Activated naive CD8-positive, alpha-beta T cell (primary cell): ENCODE measurements around the gene TIMP3.

Experiments
- H3K27ac Mint-ChIP-seq: one replicate; pipeline ENCODE4 v1.8.0; 2021; ENCODE audit warnings: mixed read lengths
- H3K27me3 Mint-ChIP-seq: one replicate; pipeline ENCODE4 v1.8.0; 2021; ENCODE audit warnings: mixed read lengths
- H3K36me3 Mint-ChIP-seq: one replicate; pipeline ENCODE4 v1.8.0; 2021; ENCODE audit warnings: mixed read lengths
- H3K4me1 Mint-ChIP-seq: one replicate; pipeline ENCODE4 v1.8.0; 2021; ENCODE audit warnings: low read depth, mixed read lengths
- H3K4me3 Mint-ChIP-seq: one replicate; pipeline ENCODE4 v1.8.0; 2021; ENCODE audit warnings: mild to moderate bottlenecking, mixed read lengths
- H3K9me3 Mint-ChIP-seq: one replicate; pipeline ENCODE4 v1.8.0; 2021; ENCODE audit warnings: low read depth, mixed read lengths

The TIMP3 gene

GRCh38 chr22:32811788-32812545, 10.5 kb downstream of the TIMP3 start:
- peaks cover 6% of the 10 kb centered on the region for H3K27me3 Mint-ChIP-seq
- H3K9me3 Mint-ChIP-seq, result no peaks in the 10 kb centered on the region
- H3K27ac Mint-ChIP-seq, result no peak overlapping the region
- H3K36me3 Mint-ChIP-seq, result no peaks in the 10 kb centered on the region
- no peak overlapping the region for H3K4me3 Mint-ChIP-seq
- H3K4me1 Mint-ChIP-seq, result no peaks in the 10 kb centered on the region

- H3K27ac Mint-ChIP-seq, result no peak overlapping the region
- H3K36me3 Mint-ChIP-seq, result no peaks in the 10 kb centered on the region
These were observed 12.9 kb downstream of the TIMP3 start for GRCh38 chr22:32814285-32814860.

GRCh38 chr22:32815059-32815458, 13.6 kb downstream of the TIMP3 start:
- no peaks in the 10 kb centered on the region for H3K9me3 Mint-ChIP-seq
- H3K4me3 Mint-ChIP-seq, result no peak overlapping the region
- no peaks in the 10 kb centered on the region for H3K36me3 Mint-ChIP-seq
- H3K4me1 Mint-ChIP-seq, result no peaks in the 10 kb centered on the region
- H3K27ac Mint-ChIP-seq, result no peak overlapping the region
- peaks cover 2% of the 10 kb centered on the region for H3K27me3 Mint-ChIP-seq

More at GRCh38 chr22:32814285-32814860, 12.9 kb downstream of the TIMP3 start:
- no peaks in the 10 kb centered on the region for H3K4me1 Mint-ChIP-seq
- H3K9me3 Mint-ChIP-seq, result no peaks in the 10 kb centered on the region
- H3K4me3 Mint-ChIP-seq, result no peak overlapping the region
- peaks cover 2% of the 10 kb centered on the region for H3K27me3 Mint-ChIP-seq

- no peak overlapping the region for H3K27ac Mint-ChIP-seq
- H3K4me1 Mint-ChIP-seq, result no peaks in the 10 kb centered on the region
- peaks cover 2% of the 10 kb centered on the region for H3K27me3 Mint-ChIP-seq
- H3K4me3 Mint-ChIP-seq, result no peak overlapping the region
- H3K9me3 Mint-ChIP-seq, result no peaks in the 10 kb centered on the region
- no peaks in the 10 kb centered on the region for H3K36me3 Mint-ChIP-seq
These were observed 14.4 kb downstream of the TIMP3 start for GRCh38 chr22:32815943-32816342.

GRCh38 chr22:32817137-32817730, 15.7 kb downstream of the TIMP3 start:
- Mint-ChIP-seq H3K4me1 (no peaks in the 10 kb centered on the region), H3K9me3 (no peaks in the 10 kb centered on the region), H3K27ac (no peak overlapping the region), H3K4me3 (no peak overlapping the region), H3K27me3 (no peaks in the 10 kb centered on the region), H3K36me3 (no peaks in the 10 kb centered on the region)

- Mint-ChIP-seq H3K9me3 (no peaks in the 10 kb centered on the region), H3K27ac (no peak overlapping the region), H3K4me3 (no peak overlapping the region), H3K27me3 (no peaks in the 10 kb centered on the region), H3K4me1 (no peaks in the 10 kb centered on the region), H3K36me3 (no peaks in the 10 kb centered on the region)
These were observed 17.1 kb downstream of the TIMP3 start for GRCh38 chr22:32818446-32819115.

- Mint-ChIP-seq H3K27me3 (no peaks in the 10 kb centered on the region), H3K9me3 (no peaks in the 10 kb centered on the region), H3K27ac (no peak overlapping the region), H3K4me3 (no peak overlapping the region), H3K4me1 (no peaks in the 10 kb centered on the region), H3K36me3 (no peaks in the 10 kb centered on the region)
These were observed 17.6 kb downstream of the TIMP3 start for GRCh38 chr22:32819120-32819519.

- no peak overlapping the region for H3K27ac Mint-ChIP-seq
- H3K9me3 Mint-ChIP-seq, result no peaks in the 10 kb centered on the region
- H3K36me3 Mint-ChIP-seq, result no peaks in the 10 kb centered on the region
- H3K4me1 Mint-ChIP-seq, result no peaks in the 10 kb centered on the region
- H3K27me3 Mint-ChIP-seq, result no peaks in the 10 kb centered on the region
- H3K4me3 Mint-ChIP-seq, result no peak overlapping the region
These were observed 18.9 kb downstream of the TIMP3 start for GRCh38 chr22:32820131-32821119.

- Mint-ChIP-seq H3K4me3 (no peak overlapping the region), H3K9me3 (no peaks in the 10 kb centered on the region)
These were observed 20.8 kb downstream of the TIMP3 start for GRCh38 chr22:32822179-32822877.

GRCh38 chr22:32823024-32823730, 21.7 kb downstream of the TIMP3 start:
- no peaks in the 10 kb centered on the region for H3K9me3 Mint-ChIP-seq
- no peaks in the 10 kb centered on the region for H3K27me3 Mint-ChIP-seq
- no peaks in the 10 kb centered on the region for H3K4me1 Mint-ChIP-seq
- no peak overlapping the region for H3K4me3 Mint-ChIP-seq
- H3K36me3 Mint-ChIP-seq, result no peaks in the 10 kb centered on the region
- H3K27ac Mint-ChIP-seq, result no peak overlapping the region

More at GRCh38 chr22:32822179-32822877, 20.8 kb downstream of the TIMP3 start:
- Mint-ChIP-seq H3K27ac (no peak overlapping the region), H3K27me3 (no peaks in the 10 kb centered on the region), H3K4me1 (no peaks in the 10 kb centered on the region), H3K36me3 (no peaks in the 10 kb centered on the region)

- Mint-ChIP-seq H3K9me3 (no peaks in the 10 kb centered on the region), H3K4me3 (no peak overlapping the region), H3K4me1 (no peaks in the 10 kb centered on the region), H3K36me3 (no peaks in the 10 kb centered on the region), H3K27ac (no peak overlapping the region), H3K27me3 (no peaks in the 10 kb centered on the region)
These were observed 23.2 kb downstream of the TIMP3 start for GRCh38 chr22:32824531-32825312.

- Mint-ChIP-seq H3K4me3 (no peak overlapping the region), H3K9me3 (no peaks in the 10 kb centered on the region), H3K36me3 (no peaks in the 10 kb centered on the region), H3K4me1 (peaks cover 5% of the 10 kb centered on the region), H3K27ac (no peak overlapping the region), H3K27me3 (no peaks in the 10 kb centered on the region)
These were observed 25.0 kb downstream of the TIMP3 start for GRCh38 chr22:32826537-32826936.
